CD14-positive monocyte (primary cell): ENCODE results near the gene CDX2. TPM values are rescaled to one million over a fixed set of nuclear protein-coding genes. Genes with fewer than 3 reads are reported as not detected.
A peak's percentile ranks its signal among the peaks of the same experiment; 100 is the strongest.

Experiments used
- DNase-seq, 3 donors: peaks; one replicate each; pipeline ENCODE4 v3.0.0-alpha.2; 2011 to 2022
- H2AFZ ChIP-seq: 2 replicates; pipeline ENCODE4 v1.6.0; 2012; ENCODE audit warnings: mild to moderate bottlenecking, low read depth, low read length, inconsistent platforms; ENCODE audit not compliant: insufficient read depth, poor library complexity, severe bottlenecking
- H3K27ac ChIP-seq, 2 donors: 1 replicate in 1 of 2; 2 replicates in 1 of 2; pipeline ENCODE4 v1.5.1; 2012 to 2013; ENCODE audit warnings: low read length in 2 of 2, control low read depth in 1 of 2, inconsistent platforms in 1 of 2, low read depth in 1 of 2, mild to moderate bottlenecking in 1 of 2
- H3K27me3 ChIP-seq, 2 donors: one replicate each; pipeline versions ENCODE4 v1.6.0 to v1.6.1; 2011 to 2013; ENCODE audit warnings: low read length in 2 of 2; ENCODE audit not compliant: control insufficient read depth in 2 of 2, insufficient read depth in 2 of 2
- H3K36me3 ChIP-seq, 2 donors: replicated peaks in 1 of 2; 1 replicate in 1 of 2; 2 replicates in 1 of 2; pipeline versions ENCODE4 v1.5.1 to v1.6.1; 2012 to 2013; ENCODE audit warnings: low read length in 2 of 2, control low read depth in 1 of 2, inconsistent platforms in 1 of 2, mild to moderate bottlenecking in 1 of 2; ENCODE audit not compliant: insufficient read depth in 2 of 2, control insufficient read depth in 1 of 2
- H3K4me1 ChIP-seq, 2 donors: 1 replicate in 1 of 2; 2 replicates in 1 of 2; pipeline versions ENCODE4 v1.5.1 to v1.6.1; 2012 to 2013; ENCODE audit warnings: low read length in 2 of 2, control low read depth in 1 of 2, inconsistent platforms in 1 of 2, mild to moderate bottlenecking in 1 of 2, moderate library complexity in 1 of 2; ENCODE audit not compliant: insufficient read depth in 2 of 2, control insufficient read depth in 1 of 2
- H3K4me2 ChIP-seq: replicated peaks from 2 replicates; pipeline ENCODE3; 2012; ENCODE audit warnings: low read length, moderate library complexity, mild to moderate bottlenecking; ENCODE audit not compliant: poor library complexity, severe bottlenecking; ENCODE audit errors: extremely low read depth
- H3K4me3 ChIP-seq, 3 experiments: fragments of 200-600 bp in 1 of 3; sonication (generic) in 1 of 3; replicated peaks in 1 of 3; 1 replicate in 2 of 3; 2 replicates in 1 of 3; pipeline ENCODE4 v1.5.1; 2011 to 2013; ENCODE audit warnings: low read length in 3 of 3, mild to moderate bottlenecking in 3 of 3, control low read depth in 2 of 3, low read depth in 2 of 3, inconsistent platforms in 1 of 3, moderate library complexity in 1 of 3
- H3K79me2 ChIP-seq: 2 replicates; pipeline ENCODE4 v1.6.0; 2012; ENCODE audit warnings: mild to moderate bottlenecking, control low read depth, inconsistent platforms, low read length, moderate library complexity; ENCODE audit not compliant: insufficient read depth
- H3K9ac ChIP-seq: 2 replicates; pipeline ENCODE4 v1.6.0; 2017; ENCODE audit warnings: low read length, mild to moderate bottlenecking; ENCODE audit not compliant: insufficient read depth, poor library complexity, severe bottlenecking
- H3K9me3 ChIP-seq, 2 donors: replicated peaks in 1 of 2; 1 replicate in 1 of 2; 2 replicates in 1 of 2; pipeline versions ENCODE4 v1.5.1 to v1.6.1; 2012 to 2013; ENCODE audit warnings: low read length in 2 of 2, control low read depth in 1 of 2; ENCODE audit not compliant: control insufficient read depth in 1 of 2, insufficient read depth in 1 of 2
- H4K20me1 ChIP-seq: 2 replicates; pipeline ENCODE4 v1.6.0; 2012; ENCODE audit warnings: mild to moderate bottlenecking, low read length, control low read depth, moderate library complexity; ENCODE audit not compliant: insufficient read depth
- H3K27ac Mint-ChIP-seq, 7 donors: one replicate each; pipeline ENCODE4 v1.8.0; 2020; ENCODE audit warnings: mild to moderate bottlenecking in 7 of 7, mixed read lengths in 7 of 7, moderate library complexity in 6 of 7, inconsistent platforms in 2 of 7
- H3K27me3 Mint-ChIP-seq, 3 donors: one replicate each; pipeline ENCODE4 v1.8.0; 2021 to 2022; ENCODE audit warnings: low read depth in 3 of 3, mild to moderate bottlenecking in 3 of 3, mixed read lengths in 3 of 3, moderate library complexity in 3 of 3, inconsistent platforms in 1 of 3
- H3K36me3 Mint-ChIP-seq, 2 donors: one replicate each; pipeline ENCODE4 v1.8.0; 2020; ENCODE audit warnings: mixed read lengths in 2 of 2, inconsistent platforms in 1 of 2, mild to moderate bottlenecking in 1 of 2
- H3K4me1 Mint-ChIP-seq: one replicate; pipeline ENCODE4 v1.8.0; 2020; ENCODE audit warnings: mild to moderate bottlenecking, mixed read lengths
- H3K4me3 Mint-ChIP-seq, 2 donors: one replicate each; pipeline ENCODE4 v1.8.0; 2020; ENCODE audit warnings: mild to moderate bottlenecking in 2 of 2, mixed read lengths in 2 of 2, moderate library complexity in 1 of 2
- H3K9me3 Mint-ChIP-seq, 7 donors: one replicate each; pipeline ENCODE4 v1.8.0; 2020 to 2022; ENCODE audit warnings: mixed read lengths in 7 of 7, mild to moderate bottlenecking in 6 of 7, moderate library complexity in 6 of 7, inconsistent platforms in 2 of 7
- CTCF ChIP-seq: fragments of 200-600 bp; IDR thresholded peaks from one replicate; pipeline ENCODE4 v1.8.0; 2022; ENCODE audit warnings: antibody characterized with exemption, mild to moderate bottlenecking
- WGBS: methylation state at CpG from one replicate; pipeline ENCODE4 v1.1.5; 2013; ENCODE audit warnings: missing lambda C conversion rate; ENCODE audit not compliant: insufficient coverage; 5-methylcytosine and 5-hydroxymethylcytosine counted together
- intact Hi-C, 2 donors: fragments of 100-400 bp; cut with micrococcal nuclease; formaldehyde crosslinking; loops; one replicate each; pipeline versions ENCODE4 v1.15.0 to v1.15.1; 2023
- polyA plus RNA-seq, 3 donors: library from polyadenylated mRNA; depleted of rRNA in 1 of 3; unstranded in 2 of 3; stranded (reverse) in 1 of 3; fragments of 300-500 nt in 2 of 3; fragments of >200 nt in 1 of 3; fragmentation: Illumina TruSeq in 2 of 3; gene quantifications; 1 replicate in 2 of 3; 2 replicates in 1 of 3; pipeline ENCODE4 v1.2.3, GENCODE V29; 2012 to 2021

CDX2 gene
- polyA plus RNA-seq, 3 donors, result not detected

GRCh38 chr13:27929868-27930267, 39.2 kb downstream of the CDX2 start:
- Histone ChIP-seq H2AFZ (no peak overlapping the region), H3K4me1 (no peaks in the 10 kb centered on the region), H3K4me3 (no peak overlapping the region), H3K4me2 (no peak overlapping the region), H3K9me3 (peaks cover 0 to 52% of the 10 kb centered on the region in 2 donors), H4K20me1 (no peaks in the 10 kb centered on the region), H3K79me2 (no peaks in the 10 kb centered on the region), H3K36me3 (no peaks in the 10 kb centered on the region), H3K27me3 (peaks cover 66 to 88% of the 10 kb centered on the region in 2 donors), H3K27ac (no peak overlapping the region), H3K9ac (no peak overlapping the region)
- no peak for TF ChIP-seq CTCF
- intact Hi-C loops, result no loop called here
- Mint-ChIP-seq H3K9me3 (peaks cover 0 to 30% (median 13%) of the 10 kb centered on the region in 7 donors), H3K27ac (no peak overlapping the region), H3K4me1 (peaks cover 5% of the 10 kb centered on the region), H3K36me3 (peaks cover 0 to 9% of the 10 kb centered on the region in 2 donors), H3K4me3 (peak overlapping the region in 1 of 2 donors; percentile 72), H3K27me3 (peaks cover 85% of the 10 kb centered on the region in 3 donors)
- DNase-seq, result no peak

GRCh38 chr13:27928805-27929753, 40.0 kb downstream of the CDX2 start:
- intact Hi-C loops, result no loop called here
- H3K4me3 Mint-ChIP-seq, result peak overlapping the region in 1 of 2 donors; percentile 72
- Histone ChIP-seq H3K9me3 (peaks cover 0 to 58% of the 10 kb centered on the region in 2 donors), H3K27me3 (peaks cover 72 to 94% of the 10 kb centered on the region in 2 donors), H3K4me3 (no peak overlapping the region), H3K4me2 (no peak overlapping the region), H3K4me1 (no peaks in the 10 kb centered on the region), H3K27ac (no peak overlapping the region), H4K20me1 (no peaks in the 10 kb centered on the region), H3K79me2 (no peaks in the 10 kb centered on the region), H2AFZ (no peak overlapping the region), H3K9ac (no peak overlapping the region), H3K36me3 (no peaks in the 10 kb centered on the region)
- peaks cover 6% of the 10 kb centered on the region for H3K4me1 Mint-ChIP-seq
- peaks cover 0 to 32% (median 13%) of the 10 kb centered on the region in 7 donors for H3K9me3 Mint-ChIP-seq
- H3K27ac Mint-ChIP-seq, result peak overlapping the region in 1 of 7 donors; percentile 4
- H3K27me3 Mint-ChIP-seq, result peaks cover 90 to 92% (median 91%) of the 10 kb centered on the region in 3 donors
- no peak for TF ChIP-seq CTCF
- DNase-seq, result no peak
- H3K36me3 Mint-ChIP-seq, result peaks cover 0 to 9% of the 10 kb centered on the region in 2 donors
- 2% methylated on average over 29 of the region's 48 CpGs for WGBS
